GM13977 (cell line): ENCODE results near the gene RANBP17.
"Not testable (repeated sequence)": the region's sequence is repeated elsewhere in the genome, so short reads cannot be mapped to it uniquely, and the experiment has no call there.

Experiments used
- DNase-seq: peaks from one replicate; pipeline ENCODE4 v3.0.0; 2012; ENCODE audit warnings: low spot score
- CTCF ChIP-seq: IDR thresholded peaks from 2 replicates; pipeline ENCODE4 v1.5.1; 2012; ENCODE audit warnings: mild to moderate bottlenecking, control low read depth; ENCODE audit not compliant: insufficient read depth; ENCODE audit errors: extremely low read depth, missing control alignments
- in situ Hi-C: fragments of 300-500 bp; cut with MboI; formaldehyde crosslinking; loops from one replicate; pipeline ENCODE4 v1.12.0; 2022; ENCODE audit warnings: low sequenced_read_pairs, low pct_unique_long_range_greater_than_20kb, mixed read lengths, inconsistent platforms; ENCODE audit not compliant: unreplicated experiment

RANBP17 gene

GRCh38 chr5:171157276-171157675 is 295.5 kb downstream of the RANBP17 start:
- no peak for TF ChIP-seq CTCF
- in situ Hi-C loops: no loop called here
- DNase-seq: no peak

GRCh38 chr5:171157775-171158174 is 296.0 kb downstream of the RANBP17 start:
- no peak for TF ChIP-seq CTCF
- no peak for DNase-seq
- in situ Hi-C loops: no loop called here

- no peak for TF ChIP-seq CTCF
- no peak for DNase-seq
- in situ Hi-C loops: no loop called here
These were observed 296.8 kb downstream of the RANBP17 start for GRCh38 chr5:171158581-171158980.

GRCh38 chr5:171162165-171162564 is 300.3 kb downstream of the RANBP17 start:
- in situ Hi-C loops: no loop called here
- no peak for DNase-seq
- TF ChIP-seq CTCF: no peak

GRCh38 chr5:171162596-171162995 is 300.8 kb downstream of the RANBP17 start:
- TF ChIP-seq CTCF: peak; percentile 44
- in situ Hi-C loops: no loop called here
- DNase-seq: no peak

- TF ChIP-seq CTCF: no peak
- in situ Hi-C loops: no loop called here
- DNase-seq: no peak
These were observed 304.9 kb downstream of the RANBP17 start for GRCh38 chr5:171166766-171167165.

GRCh38 chr5:171168171-171168570 is 306.4 kb downstream of the RANBP17 start:
- no peak for TF ChIP-seq CTCF
- DNase-seq: no peak
- in situ Hi-C loops: no loop called here

- in situ Hi-C loops, DNase-seq: not testable (repeated sequence)
These were observed 313.1 kb downstream of the RANBP17 start for GRCh38 chr5:171174960-171175359.
